Upper lobe of left lung (tissue), 4 donors: ENCODE data around the gene AGAP1.

ENCODE experiments used
- EP300 ChIP-seq, 4 donors: sonication (generic); formaldehyde crosslinking; IDR thresholded peaks; one replicate each; pipeline ENCODE4 v1.5.1; 2017; ENCODE audit warnings: antibody characterized with exemption in 4 of 4, control low read depth in 2 of 4
- POLR2A ChIP-seq, 4 donors: fragments of 450-650 bp; IDR thresholded peaks; one replicate each; pipeline ENCODE4 v1.5.1; 2016 to 2017; ENCODE audit warnings: antibody characterized with exemption in 4 of 4, mild to moderate bottlenecking in 2 of 4
- TF ChIP-seq, protein P1 (sequence below), 6 experiments: fragments of 450-650 bp in 4 of 6; fragments of 200-600 bp in 2 of 6; sonication (generic) in 2 of 6; IDR thresholded peaks; one replicate each; pipeline ENCODE4 v1.5.1; 2016 to 2019; ENCODE audit warnings: antibody characterized with exemption in 6 of 6

DNA sequence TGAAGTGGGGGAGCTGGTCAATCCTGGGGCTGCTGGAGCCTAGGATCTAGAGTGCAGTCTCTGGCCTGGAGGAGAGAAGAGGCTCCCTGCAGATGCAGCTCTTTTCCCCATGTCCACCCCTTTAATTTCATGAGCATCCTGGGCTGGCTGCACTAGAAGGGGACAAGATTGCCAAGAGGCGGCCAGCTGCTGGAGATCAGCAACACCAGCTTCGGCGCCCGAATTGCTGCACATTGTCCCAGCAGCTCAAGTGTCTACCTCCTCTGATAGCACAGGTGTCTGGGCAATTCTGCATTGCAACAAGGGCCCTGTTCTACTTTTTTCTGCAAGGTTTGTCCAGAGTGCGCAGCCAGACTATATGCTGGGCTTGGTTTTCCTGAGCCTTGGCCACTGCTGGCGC, 125.7 kb downstream of the AGAP1 start:
- TF ChIP-seq POLR2A (IDR thresholded peaks at IDR 0.05) (no peak), EP300 (IDR thresholded peaks at IDR 0.05) (no peak)
- TF ChIP-seq, protein P1, sequence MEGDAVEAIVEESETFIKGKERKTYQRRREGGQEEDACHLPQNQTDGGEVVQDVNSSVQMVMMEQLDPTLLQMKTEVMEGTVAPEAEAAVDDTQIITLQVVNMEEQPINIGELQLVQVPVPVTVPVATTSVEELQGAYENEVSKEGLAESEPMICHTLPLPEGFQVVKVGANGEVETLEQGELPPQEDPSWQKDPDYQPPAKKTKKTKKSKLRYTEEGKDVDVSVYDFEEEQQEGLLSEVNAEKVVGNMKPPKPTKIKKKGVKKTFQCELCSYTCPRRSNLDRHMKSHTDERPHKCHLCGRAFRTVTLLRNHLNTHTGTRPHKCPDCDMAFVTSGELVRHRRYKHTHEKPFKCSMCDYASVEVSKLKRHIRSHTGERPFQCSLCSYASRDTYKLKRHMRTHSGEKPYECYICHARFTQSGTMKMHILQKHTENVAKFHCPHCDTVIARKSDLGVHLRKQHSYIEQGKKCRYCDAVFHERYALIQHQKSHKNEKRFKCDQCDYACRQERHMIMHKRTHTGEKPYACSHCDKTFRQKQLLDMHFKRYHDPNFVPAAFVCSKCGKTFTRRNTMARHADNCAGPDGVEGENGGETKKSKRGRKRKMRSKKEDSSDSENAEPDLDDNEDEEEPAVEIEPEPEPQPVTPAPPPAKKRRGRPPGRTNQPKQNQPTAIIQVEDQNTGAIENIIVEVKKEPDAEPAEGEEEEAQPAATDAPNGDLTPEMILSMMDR (IDR thresholded peaks at IDR 0.05): no peak
